ENCODE data around the gene VAMP1. TPM values are rescaled to one million over a fixed set of nuclear protein-coding genes. Genes with fewer than 3 reads are reported as not detected.
A peak's percentile ranks its signal among the peaks of the same experiment; 100 is the strongest.

Gene VAMP1
- total and polyA plus RNA-seq, 9 of the 15 experiments (the other 6 are each of a cell fraction or from before 2014, with no cell fraction given): 0.76 to 13.2 (median 4.2) TPM

DNA sequence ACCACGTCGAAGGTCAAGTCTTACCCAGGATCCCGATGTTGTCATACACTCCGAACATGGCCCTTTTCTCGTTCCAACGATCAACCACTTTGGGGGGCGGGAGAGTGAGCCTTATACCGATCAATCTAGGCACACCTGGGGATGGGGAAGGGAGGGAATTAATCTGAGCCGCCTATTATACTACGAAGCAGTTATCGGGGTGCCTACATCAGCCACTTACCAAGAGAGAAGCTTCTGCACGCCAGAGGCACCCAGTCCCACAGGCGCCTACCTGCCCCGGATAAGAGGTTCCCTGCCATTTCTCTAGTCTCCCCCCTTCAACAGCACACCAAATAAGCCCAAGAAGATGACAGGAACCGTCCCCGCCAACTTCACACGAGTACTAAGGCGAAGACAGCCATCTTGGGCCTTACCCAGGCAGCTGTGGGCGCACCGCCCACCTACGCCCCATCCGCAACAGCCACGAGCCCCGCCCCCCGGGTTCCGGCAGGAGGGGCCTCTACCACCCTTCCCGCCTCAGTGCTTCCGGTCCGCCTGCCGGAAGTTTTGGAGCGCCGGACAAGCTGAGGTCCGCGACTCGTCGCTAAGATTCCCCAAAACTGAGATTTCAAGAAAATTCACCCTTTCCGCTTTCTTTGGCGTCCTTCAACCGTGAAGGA lies 22.5 kb upstream of the VAMP1 start, which contains the start of gene MRPL51 (continued):
- TF ChIP-seq, protein P1, sequence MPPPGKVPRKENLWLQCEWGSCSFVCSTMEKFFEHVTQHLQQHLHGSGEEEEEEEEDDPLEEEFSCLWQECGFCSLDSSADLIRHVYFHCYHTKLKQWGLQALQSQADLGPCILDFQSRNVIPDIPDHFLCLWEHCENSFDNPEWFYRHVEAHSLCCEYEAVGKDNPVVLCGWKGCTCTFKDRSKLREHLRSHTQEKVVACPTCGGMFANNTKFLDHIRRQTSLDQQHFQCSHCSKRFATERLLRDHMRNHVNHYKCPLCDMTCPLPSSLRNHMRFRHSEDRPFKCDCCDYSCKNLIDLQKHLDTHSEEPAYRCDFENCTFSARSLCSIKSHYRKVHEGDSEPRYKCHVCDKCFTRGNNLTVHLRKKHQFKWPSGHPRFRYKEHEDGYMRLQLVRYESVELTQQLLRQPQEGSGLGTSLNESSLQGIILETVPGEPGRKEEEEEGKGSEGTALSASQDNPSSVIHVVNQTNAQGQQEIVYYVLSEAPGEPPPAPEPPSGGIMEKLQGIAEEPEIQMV (tag; conservative IDR thresholded peaks at IDR 0.05; ENCODE audit: low read depth): 0 out of 2 replicates have a peak, but pooled peaks have one; percentile 36
- TF ChIP-seq, protein P2, sequence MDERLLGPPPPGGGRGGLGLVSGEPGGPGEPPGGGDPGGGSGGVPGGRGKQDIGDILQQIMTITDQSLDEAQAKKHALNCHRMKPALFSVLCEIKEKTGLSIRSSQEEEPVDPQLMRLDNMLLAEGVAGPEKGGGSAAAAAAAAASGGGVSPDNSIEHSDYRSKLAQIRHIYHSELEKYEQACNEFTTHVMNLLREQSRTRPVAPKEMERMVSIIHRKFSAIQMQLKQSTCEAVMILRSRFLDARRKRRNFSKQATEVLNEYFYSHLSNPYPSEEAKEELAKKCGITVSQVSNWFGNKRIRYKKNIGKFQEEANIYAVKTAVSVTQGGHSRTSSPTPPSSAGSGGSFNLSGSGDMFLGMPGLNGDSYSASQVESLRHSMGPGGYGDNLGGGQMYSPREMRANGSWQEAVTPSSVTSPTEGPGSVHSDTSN (CRISPR knock-in tag; IDR thresholded peaks at IDR 0.05; ENCODE audit: low read depth): no peak
- TF ChIP-seq, protein P2 (tag; conservative IDR thresholded peaks at IDR 0.05; ENCODE audit: low read depth): no peak
- TF ChIP-seq, protein P3, sequence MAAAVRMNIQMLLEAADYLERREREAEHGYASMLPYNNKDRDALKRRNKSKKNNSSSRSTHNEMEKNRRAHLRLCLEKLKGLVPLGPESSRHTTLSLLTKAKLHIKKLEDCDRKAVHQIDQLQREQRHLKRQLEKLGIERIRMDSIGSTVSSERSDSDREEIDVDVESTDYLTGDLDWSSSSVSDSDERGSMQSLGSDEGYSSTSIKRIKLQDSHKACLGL (CRISPR knock-in tag; IDR thresholded peaks at IDR 0.05; ENCODE audit: borderline replicate concordance, poor library complexity, severe bottlenecking): no peak
- TF ChIP-seq NR1H2 (CRISPR knock-in tag; IDR thresholded peaks at IDR 0.05): no peak
- TF ChIP-seq HCFC1 (IDR thresholded peaks at IDR 0.05; ENCODE audit: low read depth, low read length): peak; percentile 67; the same call in 1 of the 2 replicates
- peak; percentile 28 for TF ChIP-seq SMAD1 (IDR thresholded peaks at IDR 0.05; ENCODE audit: low read depth, low read length, partially characterized antibody)
- TF ChIP-seq EHMT2 (IDR thresholded peaks at IDR 0.05): peak; percentile 84; the same call in 1 of the 2 replicates
- no peak for TF ChIP-seq PYGO2 (tag; IDR thresholded peaks at IDR 0.05)
- TF ChIP-seq ZNF384 (IDR thresholded peaks at IDR 0.05; ENCODE audit: low read depth, low read length): no peak
- peak; percentile 88 for TF ChIP-seq TAF1 (IDR thresholded peaks at IDR 0.05; ENCODE audit: control insufficient read depth, extremely low read depth, insufficient read depth, low read length, severe bottlenecking)
- TF ChIP-seq XRCC4 (IDR thresholded peaks at IDR 0.05; ENCODE audit: extremely low read depth, insufficient read depth, insufficient read length): no peak
- TF ChIP-seq, protein P4, sequence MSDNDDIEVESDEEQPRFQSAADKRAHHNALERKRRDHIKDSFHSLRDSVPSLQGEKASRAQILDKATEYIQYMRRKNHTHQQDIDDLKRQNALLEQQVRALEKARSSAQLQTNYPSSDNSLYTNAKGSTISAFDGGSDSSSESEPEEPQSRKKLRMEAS (CRISPR knock-in tag; IDR thresholded peaks at IDR 0.05): no peak; the same call in 1 of the 2 replicates
- TF ChIP-seq CXXC5 (CRISPR knock-in tag; IDR thresholded peaks at IDR 0.05): peak; percentile 31
- TF ChIP-seq ZNF696 (CRISPR knock-in tag; conservative IDR thresholded peaks at IDR 0.05): no peak
- no peak for TF ChIP-seq NFE2L1 (tag; IDR thresholded peaks at IDR 0.05; ENCODE audit: borderline replicate concordance, low read depth)
- TF ChIP-seq ZNF76 (CRISPR knock-in tag; IDR thresholded peaks at IDR 0.05; ENCODE audit: borderline replicate concordance): no peak
- peak; percentile 65 to 98 (median 91) for TF ChIP-seq YY1 (IDR thresholded peaks at IDR 0.05; ENCODE audit: borderline replicate concordance in 1 of 3, control insufficient read depth in 1 of 3, extremely low read depth in 1 of 3, insufficient read depth in 3 of 3, insufficient read length in 1 of 3, insufficient replicate concordance in 2 of 3, low read depth in 1 of 3, low read length in 2 of 3)
- TF ChIP-seq, protein P5, sequence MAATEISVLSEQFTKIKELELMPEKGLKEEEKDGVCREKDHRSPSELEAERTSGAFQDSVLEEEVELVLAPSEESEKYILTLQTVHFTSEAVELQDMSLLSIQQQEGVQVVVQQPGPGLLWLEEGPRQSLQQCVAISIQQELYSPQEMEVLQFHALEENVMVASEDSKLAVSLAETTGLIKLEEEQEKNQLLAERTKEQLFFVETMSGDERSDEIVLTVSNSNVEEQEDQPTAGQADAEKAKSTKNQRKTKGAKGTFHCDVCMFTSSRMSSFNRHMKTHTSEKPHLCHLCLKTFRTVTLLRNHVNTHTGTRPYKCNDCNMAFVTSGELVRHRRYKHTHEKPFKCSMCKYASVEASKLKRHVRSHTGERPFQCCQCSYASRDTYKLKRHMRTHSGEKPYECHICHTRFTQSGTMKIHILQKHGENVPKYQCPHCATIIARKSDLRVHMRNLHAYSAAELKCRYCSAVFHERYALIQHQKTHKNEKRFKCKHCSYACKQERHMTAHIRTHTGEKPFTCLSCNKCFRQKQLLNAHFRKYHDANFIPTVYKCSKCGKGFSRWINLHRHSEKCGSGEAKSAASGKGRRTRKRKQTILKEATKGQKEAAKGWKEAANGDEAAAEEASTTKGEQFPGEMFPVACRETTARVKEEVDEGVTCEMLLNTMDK (IDR thresholded peaks at IDR 0.05; ENCODE audit: borderline replicate concordance, insufficient read depth, low read depth, low read length, poor library complexity, severe bottlenecking): no peak
